CD8-positive, alpha-beta memory T cell (primary cell): ENCODE data around the gene SLCO2A1. TPM values are rescaled to one million over a fixed set of nuclear protein-coding genes. Genes with fewer than 3 reads are reported as not detected.

Experiments
- CTCF ChIA-PET: fragments of 350-600 bp; sonication (Branson Sonifier 250); formaldehyde crosslinking; loops from one replicate; lab custom pipeline; 2021; ENCODE audit warnings: antibody characterized with exemption; lab: Charles Lee
- POLR2A ChIA-PET: fragments of 350-600 bp; sonication (Branson Sonifier 250); formaldehyde crosslinking; loops from one replicate; lab custom pipeline; 2021; ENCODE audit warnings: antibody characterized with exemption; lab: Charles Lee
- DNase-seq, 5 donors: peaks; one replicate each; pipeline versions ENCODE4 v3.0.0 to v3.0.0-alpha.2; 2020 to 2022; ENCODE audit warnings: mixed read lengths in 1 of 5
- H3K27ac ChIP-seq: one replicate; pipeline ENCODE4 v1.7.0; 2013; ENCODE audit warnings: low read depth, mild to moderate bottlenecking, low read length, moderate library complexity
- H3K27me3 ChIP-seq: 2 replicates; pipeline ENCODE4 v1.7.0; 2013; ENCODE audit warnings: low read length, mild to moderate bottlenecking; ENCODE audit not compliant: insufficient read depth, poor library complexity, severe bottlenecking
- H3K36me3 ChIP-seq: 2 replicates; pipeline ENCODE4 v1.7.0; 2013; ENCODE audit warnings: mild to moderate bottlenecking, low read length, moderate library complexity; ENCODE audit not compliant: insufficient read depth
- H3K4me1 ChIP-seq: 2 replicates; pipeline ENCODE4 v1.7.0; 2013; ENCODE audit warnings: mild to moderate bottlenecking, low read length, moderate library complexity; ENCODE audit not compliant: insufficient read depth
- H3K4me3 ChIP-seq: 2 replicates; pipeline ENCODE4 v1.7.0; 2013; ENCODE audit warnings: mild to moderate bottlenecking, low read length
- H3K9me3 ChIP-seq: 2 replicates; pipeline ENCODE4 v1.7.0; 2013; ENCODE audit warnings: mild to moderate bottlenecking, low read length
- H3K27ac Mint-ChIP-seq, 8 donors: one replicate each; pipeline ENCODE4 v1.8.0; 2020 to 2021; ENCODE audit warnings: mixed read lengths in 8 of 8, mild to moderate bottlenecking in 6 of 8, inconsistent platforms in 3 of 8, moderate library complexity in 3 of 8
- H3K27me3 Mint-ChIP-seq, 2 donors: one replicate each; pipeline ENCODE4 v1.8.0; 2020 to 2021; ENCODE audit warnings: mixed read lengths in 2 of 2, mild to moderate bottlenecking in 1 of 2, moderate library complexity in 1 of 2
- H3K36me3 Mint-ChIP-seq, 3 donors: one replicate each; pipeline ENCODE4 v1.8.0; 2020 to 2021; ENCODE audit warnings: mixed read lengths in 3 of 3, inconsistent platforms in 1 of 3, mild to moderate bottlenecking in 1 of 3
- H3K4me1 Mint-ChIP-seq, 3 donors: one replicate each; pipeline ENCODE4 v1.8.0; 2020 to 2021; ENCODE audit warnings: mixed read lengths in 3 of 3, inconsistent platforms in 1 of 3, mild to moderate bottlenecking in 1 of 3
- H3K4me3 Mint-ChIP-seq, 7 donors: one replicate each; pipeline ENCODE4 v1.8.0; 2020 to 2021; ENCODE audit warnings: mixed read lengths in 7 of 7, mild to moderate bottlenecking in 6 of 7, moderate library complexity in 4 of 7, inconsistent platforms in 2 of 7
- H3K9me3 Mint-ChIP-seq, 5 donors: one replicate each; pipeline ENCODE4 v1.8.0; 2020 to 2022; ENCODE audit warnings: mixed read lengths in 5 of 5, mild to moderate bottlenecking in 3 of 5, moderate library complexity in 2 of 5, inconsistent platforms in 1 of 5
- polyA plus RNA-seq: library from polyadenylated mRNA; unstranded; fragments of 300-500 nt; fragmentation: Illumina TruSeq; gene quantifications from one replicate; pipeline ENCODE4 v1.2.3, GENCODE V29; 2021
- total RNA-seq, 2 experiments: library from RNA; stranded (reverse); gene quantifications; one replicate each; pipeline ENCODE4 v1.2.3, GENCODE V29; 2021

The SLCO2A1 gene
- total and polyA plus RNA-seq, 3 experiments from 2014 or later = not detected

DNA sequence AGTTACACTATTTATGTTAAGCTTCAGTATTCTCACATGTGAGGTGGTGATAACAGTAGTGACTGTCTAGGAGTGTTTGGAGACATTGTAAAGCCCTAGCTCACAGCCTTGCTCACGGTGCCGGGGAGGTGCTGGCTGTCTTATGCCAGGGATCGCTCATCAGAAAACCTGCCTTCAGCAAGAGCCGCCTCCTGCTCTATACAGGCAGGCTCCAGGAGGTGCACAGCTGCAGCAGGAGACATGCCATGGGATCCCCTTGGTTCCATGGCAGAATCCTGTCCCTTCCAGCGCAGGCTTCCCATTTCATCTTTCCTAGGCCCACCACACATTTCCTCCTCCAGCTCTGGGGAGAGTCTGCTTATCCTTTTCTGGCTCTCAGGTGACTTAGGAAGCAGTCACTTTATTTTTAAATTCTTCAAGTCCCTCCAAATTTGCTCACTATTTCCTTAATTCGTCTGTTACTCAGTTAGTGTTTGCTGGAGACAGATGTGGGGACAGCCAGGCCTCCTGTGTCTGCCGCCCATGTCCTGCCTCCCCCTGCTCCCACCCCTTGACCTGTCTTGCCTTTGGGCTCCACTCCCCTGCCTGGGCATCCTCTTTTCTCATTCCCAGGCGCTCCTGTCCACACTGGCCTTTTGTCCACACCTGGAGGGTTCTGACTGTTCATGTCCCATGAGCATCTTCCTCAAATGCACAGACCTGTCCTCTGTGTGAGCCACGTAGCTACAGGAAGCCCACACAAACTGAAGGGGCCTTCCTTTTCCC is 31.7 kb downstream of the SLCO2A1 start:
- Histone ChIP-seq H3K4me1 (no peaks in the 10 kb centered on the region), H3K27me3 (no peaks in the 10 kb centered on the region), H3K9me3 (no peaks in the 10 kb centered on the region), H3K4me3 (no peak overlapping the region), H3K27ac (no peak overlapping the region), H3K36me3 (no peaks in the 10 kb centered on the region)
- Mint-ChIP-seq H3K27me3 (peaks cover 3 to 28% of the 10 kb centered on the region in 2 donors), H3K4me3 (no peak overlapping the region), H3K36me3 (no peaks in the 10 kb centered on the region), H3K4me1 (no peaks in the 10 kb centered on the region), H3K27ac (no peak overlapping the region), H3K9me3 (no peaks in the 10 kb centered on the region)
- CTCF ChIA-PET = no interaction called here
- POLR2A ChIA-PET = no interaction called here
- no peak for DNase-seq

DNA sequence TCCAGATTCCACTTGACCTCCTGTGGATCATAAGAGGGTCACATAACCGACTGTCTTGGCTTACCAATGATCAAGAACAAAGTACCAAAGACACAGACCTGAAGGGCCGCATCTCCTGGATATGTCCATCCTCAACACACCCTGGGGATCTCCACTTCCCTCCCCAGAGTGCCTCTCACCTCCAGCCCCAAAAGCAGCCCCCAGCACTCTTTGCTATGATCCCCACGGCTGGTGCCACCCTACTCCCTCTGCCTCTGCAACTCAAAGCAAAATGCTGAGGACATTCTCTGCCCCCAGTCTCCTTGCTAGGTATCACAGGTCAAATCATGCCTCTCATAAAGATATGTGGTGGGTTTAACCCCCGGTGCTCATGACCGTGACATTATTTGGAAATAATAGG is 32.7 kb downstream of the SLCO2A1 start:
- ChIA-PET POLR2A (no interaction called here), CTCF (no interaction called here)
- no peak for DNase-seq
- Mint-ChIP-seq H3K9me3 (no peaks in the 10 kb centered on the region), H3K27ac (no peak overlapping the region), H3K4me3 (no peak overlapping the region), H3K4me1 (no peaks in the 10 kb centered on the region), H3K36me3 (no peaks in the 10 kb centered on the region), H3K27me3 (peaks cover 3 to 28% of the 10 kb centered on the region in 2 donors)
- no peaks in the 10 kb centered on the region for H3K27me3 ChIP-seq
- no peaks in the 10 kb centered on the region for H3K4me1 ChIP-seq
- H3K4me3 ChIP-seq = no peak overlapping the region
- no peaks in the 10 kb centered on the region for H3K36me3 ChIP-seq
- no peaks in the 10 kb centered on the region for H3K9me3 ChIP-seq
- no peak overlapping the region for H3K27ac ChIP-seq

GRCh38 chr3:133996251-133996661 is 33.5 kb downstream of the SLCO2A1 start:
- no peak for DNase-seq
- Histone ChIP-seq H3K4me1 (no peaks in the 10 kb centered on the region), H3K27me3 (no peaks in the 10 kb centered on the region), H3K9me3 (no peaks in the 10 kb centered on the region), H3K36me3 (no peaks in the 10 kb centered on the region), H3K4me3 (no peak overlapping the region), H3K27ac (no peak overlapping the region)
- no peaks in the 10 kb centered on the region for H3K9me3 Mint-ChIP-seq
- ChIA-PET CTCF (no interaction called here), POLR2A (no interaction called here)
- no peak overlapping the region for H3K4me3 Mint-ChIP-seq
- no peaks in the 10 kb centered on the region for H3K4me1 Mint-ChIP-seq
- H3K27me3 Mint-ChIP-seq = peaks cover 3 to 24% of the 10 kb centered on the region in 2 donors
- H3K36me3 Mint-ChIP-seq = no peaks in the 10 kb centered on the region
- H3K27ac Mint-ChIP-seq = peak overlapping the region in 1 of 8 donors; percentile 64

DNA sequence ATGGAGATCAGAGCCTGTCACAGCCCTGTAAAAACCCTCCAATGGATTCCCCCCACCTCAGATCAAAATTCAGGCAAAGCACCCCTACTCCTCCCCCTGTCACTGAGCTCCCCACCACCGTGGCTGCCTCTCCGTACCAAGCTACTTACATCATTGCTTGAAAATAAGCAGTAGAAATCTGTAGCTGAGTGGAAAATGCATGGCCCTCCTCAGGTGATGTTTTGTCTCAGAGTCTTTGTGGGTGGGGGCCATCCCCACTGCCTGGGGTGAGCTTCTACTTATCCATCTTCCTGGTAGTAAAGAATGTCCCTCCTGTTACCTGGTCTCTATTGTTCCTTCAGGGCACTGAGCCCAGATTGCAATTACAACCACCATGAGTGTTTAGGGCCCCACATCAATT is 34.5 kb downstream of the SLCO2A1 start:
- Mint-ChIP-seq H3K27ac (no peak overlapping the region), H3K4me1 (no peaks in the 10 kb centered on the region), H3K4me3 (peak overlapping the region in 1 of 7 donors; percentile 25), H3K36me3 (no peaks in the 10 kb centered on the region), H3K9me3 (no peaks in the 10 kb centered on the region), H3K27me3 (peaks cover 3 to 25% of the 10 kb centered on the region in 2 donors)
- ChIA-PET CTCF (no interaction called here), POLR2A (no interaction called here)
- Histone ChIP-seq H3K36me3 (no peaks in the 10 kb centered on the region), H3K27me3 (no peaks in the 10 kb centered on the region), H3K4me3 (no peak overlapping the region), H3K4me1 (no peaks in the 10 kb centered on the region), H3K27ac (no peak overlapping the region), H3K9me3 (no peaks in the 10 kb centered on the region)
- no peak for DNase-seq

- H3K9me3 ChIP-seq = no peaks in the 10 kb centered on the region
- Mint-ChIP-seq H3K27ac (peak overlapping the region in 1 of 8 donors; percentile 11), H3K9me3 (no peaks in the 10 kb centered on the region), H3K4me3 (no peak overlapping the region), H3K36me3 (no peaks in the 10 kb centered on the region), H3K4me1 (no peaks in the 10 kb centered on the region), H3K27me3 (peaks cover 2 to 20% of the 10 kb centered on the region in 2 donors)
- no peak for DNase-seq
- H3K4me1 ChIP-seq = no peaks in the 10 kb centered on the region
- ChIA-PET CTCF (interaction anchor here (0.6 kb wide), 1 partner anchor 25 kb away, joined by 4 read pairs; no protein-coding TSS in a partner anchor), POLR2A (no interaction called here)
- no peak overlapping the region for H3K4me3 ChIP-seq
- no peaks in the 10 kb centered on the region for H3K36me3 ChIP-seq
- no peaks in the 10 kb centered on the region for H3K27me3 ChIP-seq
- no peak overlapping the region for H3K27ac ChIP-seq
Measured at GRCh38 chr3:133994166-133994890, 35.4 kb downstream of the SLCO2A1 start.

DNA sequence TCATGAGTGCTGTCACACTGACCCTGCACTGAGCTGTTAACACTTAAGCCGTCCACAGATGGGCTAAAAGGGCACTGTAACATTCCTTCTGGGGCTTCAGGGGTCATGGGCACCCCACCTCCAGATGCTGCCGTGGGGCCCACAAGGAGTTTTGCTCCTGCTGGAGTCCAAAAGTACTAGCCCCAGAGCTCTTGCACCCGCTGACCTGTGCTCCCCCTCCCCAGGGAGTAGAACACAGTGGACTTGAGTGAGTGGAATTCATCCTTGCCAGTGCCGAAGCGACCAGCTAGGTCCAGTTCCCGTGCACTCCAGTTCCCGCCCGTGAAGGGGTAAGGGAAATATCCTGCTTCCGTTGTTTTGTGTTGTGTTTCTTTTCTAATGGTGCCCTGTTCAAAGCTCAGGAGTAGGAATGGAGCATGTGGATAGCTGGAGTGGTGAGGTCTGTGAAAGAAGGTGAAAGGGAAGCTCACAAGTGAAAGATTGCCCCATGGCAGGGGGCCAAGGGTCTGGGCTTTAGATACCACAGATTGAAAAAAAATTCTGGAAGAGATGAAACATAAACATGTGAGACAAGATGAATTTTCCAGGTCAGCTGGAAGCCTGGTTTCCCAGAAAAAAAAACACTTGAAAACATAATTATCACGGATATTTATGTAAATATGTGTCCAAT is 36.6 kb downstream of the SLCO2A1 start:
- ChIA-PET CTCF (no interaction called here), POLR2A (no interaction called here)
- H3K27ac ChIP-seq = no peak overlapping the region

DNA sequence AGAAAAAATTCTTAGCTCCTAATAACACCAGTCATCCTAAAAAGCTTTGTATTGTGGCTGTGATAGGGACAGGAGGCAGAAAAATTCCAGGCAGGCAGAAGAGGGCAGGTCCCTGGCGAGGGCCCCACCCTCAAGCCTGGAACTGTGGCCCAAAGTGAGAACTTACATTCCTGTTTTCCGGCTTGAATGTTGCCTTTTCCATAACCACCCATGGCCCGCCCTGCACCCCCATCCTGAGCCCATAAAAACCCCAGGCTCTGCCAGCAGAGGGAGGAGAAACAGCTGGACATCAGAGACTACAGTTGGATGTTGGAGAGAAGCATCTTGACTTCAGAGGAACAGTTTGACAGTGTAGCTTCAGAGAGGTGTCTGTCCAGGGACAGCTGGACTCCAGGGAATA is 37.3 kb downstream of the SLCO2A1 start:
- no peak overlapping the region for H3K27ac ChIP-seq
- Mint-ChIP-seq H3K36me3 (no peaks in the 10 kb centered on the region), H3K27ac (no peak overlapping the region), H3K4me3 (no peak overlapping the region), H3K4me1 (no peaks in the 10 kb centered on the region), H3K27me3 (peaks cover 2 to 16% of the 10 kb centered on the region in 2 donors), H3K9me3 (no peaks in the 10 kb centered on the region)
- ChIA-PET POLR2A (no interaction called here), CTCF (no interaction called here)
- H3K9me3 ChIP-seq = no peaks in the 10 kb centered on the region
- no peaks in the 10 kb centered on the region for H3K36me3 ChIP-seq
- no peaks in the 10 kb centered on the region for H3K4me1 ChIP-seq
- no peaks in the 10 kb centered on the region for H3K27me3 ChIP-seq
- no peak for DNase-seq
- H3K4me3 ChIP-seq = no peak overlapping the region

More for the DNA sequence above, 36.6 kb downstream of the SLCO2A1 start:
- Histone ChIP-seq H3K4me3 (no peak overlapping the region), H3K27me3 (no peaks in the 10 kb centered on the region), H3K4me1 (no peaks in the 10 kb centered on the region), H3K36me3 (no peaks in the 10 kb centered on the region), H3K9me3 (no peaks in the 10 kb centered on the region)
- no peak overlapping the region for H3K27ac Mint-ChIP-seq
- H3K36me3 Mint-ChIP-seq = no peaks in the 10 kb centered on the region
- H3K4me3 Mint-ChIP-seq = no peak overlapping the region
- H3K9me3 Mint-ChIP-seq = no peaks in the 10 kb centered on the region
- no peak for DNase-seq
- no peaks in the 10 kb centered on the region for H3K4me1 Mint-ChIP-seq
- peaks cover 2 to 16% of the 10 kb centered on the region in 2 donors for H3K27me3 Mint-ChIP-seq

GRCh38 chr3:133991637-133992036 is 38.1 kb downstream of the SLCO2A1 start:
- H3K27ac Mint-ChIP-seq = no peak overlapping the region
- H3K36me3 Mint-ChIP-seq = no peaks in the 10 kb centered on the region
- no peaks in the 10 kb centered on the region for H3K4me1 ChIP-seq
- no peak for DNase-seq
- no peaks in the 10 kb centered on the region for H3K36me3 ChIP-seq
- H3K27me3 Mint-ChIP-seq = peaks cover 2 to 16% of the 10 kb centered on the region in 2 donors
- H3K27me3 ChIP-seq = no peaks in the 10 kb centered on the region
- POLR2A ChIA-PET = no interaction called here
- no peaks in the 10 kb centered on the region for H3K4me1 Mint-ChIP-seq
- CTCF ChIA-PET = no interaction called here
- H3K4me3 ChIP-seq = no peak overlapping the region
- H3K27ac ChIP-seq = no peak overlapping the region
- H3K4me3 Mint-ChIP-seq = no peak overlapping the region
- H3K9me3 ChIP-seq = no peaks in the 10 kb centered on the region
- no peaks in the 10 kb centered on the region for H3K9me3 Mint-ChIP-seq
